ENCODE measurements around the gene PLOD3. TPM values are rescaled to one million over a fixed set of nuclear protein-coding genes. Genes with fewer than 3 reads are reported as not detected.
"Not testable (repeated sequence)": the region's sequence is repeated elsewhere in the genome, so short reads cannot be mapped to it uniquely, and the experiment has no call there.

PLOD3 gene
- total RNA-seq, 2 donors from 2014 or later, result 35.5 to 35.9 TPM

- H3K4me1 ChIP-seq, result no peaks in the 10 kb centered on the region
- H3K4me3 ChIP-seq, result no peak overlapping the region
- no peak for DNase-seq (ENCODE audit: low spot score)
- H3K36me3 ChIP-seq, result peaks cover 62% of the 10 kb centered on the region
- H3K9me3 ChIP-seq, result no peaks in the 10 kb centered on the region
- TF ChIP-seq, protein P1, sequence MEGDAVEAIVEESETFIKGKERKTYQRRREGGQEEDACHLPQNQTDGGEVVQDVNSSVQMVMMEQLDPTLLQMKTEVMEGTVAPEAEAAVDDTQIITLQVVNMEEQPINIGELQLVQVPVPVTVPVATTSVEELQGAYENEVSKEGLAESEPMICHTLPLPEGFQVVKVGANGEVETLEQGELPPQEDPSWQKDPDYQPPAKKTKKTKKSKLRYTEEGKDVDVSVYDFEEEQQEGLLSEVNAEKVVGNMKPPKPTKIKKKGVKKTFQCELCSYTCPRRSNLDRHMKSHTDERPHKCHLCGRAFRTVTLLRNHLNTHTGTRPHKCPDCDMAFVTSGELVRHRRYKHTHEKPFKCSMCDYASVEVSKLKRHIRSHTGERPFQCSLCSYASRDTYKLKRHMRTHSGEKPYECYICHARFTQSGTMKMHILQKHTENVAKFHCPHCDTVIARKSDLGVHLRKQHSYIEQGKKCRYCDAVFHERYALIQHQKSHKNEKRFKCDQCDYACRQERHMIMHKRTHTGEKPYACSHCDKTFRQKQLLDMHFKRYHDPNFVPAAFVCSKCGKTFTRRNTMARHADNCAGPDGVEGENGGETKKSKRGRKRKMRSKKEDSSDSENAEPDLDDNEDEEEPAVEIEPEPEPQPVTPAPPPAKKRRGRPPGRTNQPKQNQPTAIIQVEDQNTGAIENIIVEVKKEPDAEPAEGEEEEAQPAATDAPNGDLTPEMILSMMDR (IDR thresholded peaks at IDR 0.05), result no peak
- H3K27me3 ChIP-seq, result no peaks in the 10 kb centered on the region
- no peak overlapping the region for H3K27ac ChIP-seq
These were observed 7.2 kb downstream of the PLOD3 start for GRCh38 chr7:101210143-101210542.

- Histone ChIP-seq H3K9me3 (no peaks in the 10 kb centered on the region), H3K4me1 (no peaks in the 10 kb centered on the region), H3K36me3 (peaks cover 54% of the 10 kb centered on the region), H3K4me3 (no peak overlapping the region), H3K27ac (no peak overlapping the region), H3K27me3 (no peaks in the 10 kb centered on the region)
- DNase-seq (ENCODE audit: low spot score), result no peak
- TF ChIP-seq, protein P1 (IDR thresholded peaks at IDR 0.05), result no peak
These were observed 8.6 kb downstream of the PLOD3 start for GRCh38 chr7:101208794-101209193.

- no peak overlapping the region for H3K4me3 ChIP-seq
- no peak for DNase-seq (ENCODE audit: low spot score)
- H3K9me3 ChIP-seq, result no peaks in the 10 kb centered on the region
- H3K27ac ChIP-seq, result no peak overlapping the region
- TF ChIP-seq, protein P1 (IDR thresholded peaks at IDR 0.05), result no peak
- H3K4me1 ChIP-seq, result no peaks in the 10 kb centered on the region
- H3K27me3 ChIP-seq, result peaks cover 0 to 2% of the 10 kb centered on the region in 2 donors
- peaks cover 48% of the 10 kb centered on the region for H3K36me3 ChIP-seq
These were observed 9.9 kb downstream of the PLOD3 start for GRCh38 chr7:101207459-101207858.

DNA sequence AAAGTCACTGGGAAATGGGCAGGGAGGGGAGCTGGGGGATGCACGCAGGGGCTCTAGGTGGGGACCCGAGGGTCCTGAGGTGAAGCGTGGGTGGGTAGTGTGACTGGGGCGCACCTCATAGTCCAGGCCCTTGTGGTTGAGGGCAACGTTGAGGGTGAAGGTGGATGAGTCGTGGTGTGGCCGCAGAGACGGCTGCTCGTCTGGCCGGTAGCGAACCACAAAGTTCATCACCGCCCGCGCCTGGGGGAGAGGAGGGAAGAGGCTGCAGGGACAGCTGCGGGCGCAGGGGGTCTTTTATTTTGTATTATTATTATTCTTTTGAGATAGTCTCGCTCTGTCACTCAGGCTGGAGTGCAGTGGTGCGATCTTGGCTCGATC is 10.7 kb downstream of the PLOD3 start:
- peaks cover 40% of the 10 kb centered on the region for H3K36me3 ChIP-seq
- no peak overlapping the region for H3K27ac ChIP-seq
- H3K4me1 ChIP-seq, result peaks cover 0 to 7% of the 10 kb centered on the region in 2 donors
- DNase-seq (ENCODE audit: low spot score), result no peak
- H3K9me3 ChIP-seq, result no peaks in the 10 kb centered on the region
- peaks cover 8 to 10% of the 10 kb centered on the region in 2 donors for H3K27me3 ChIP-seq
- H3K4me3 ChIP-seq, result no peak overlapping the region
- TF ChIP-seq, protein P1 (IDR thresholded peaks at IDR 0.05), result no peak

- Histone ChIP-seq H3K4me3 (no peak overlapping the region), H3K27ac (no peak overlapping the region), H3K9me3 (no peaks in the 10 kb centered on the region), H3K4me1 (peaks cover 0 to 9% of the 10 kb centered on the region in 2 donors), H3K27me3 (peaks cover 12 to 13% of the 10 kb centered on the region in 2 donors), H3K36me3 (peaks cover 34% of the 10 kb centered on the region)
- TF ChIP-seq, protein P1 (IDR thresholded peaks at IDR 0.05), result no peak
- DNase-seq (ENCODE audit: low spot score), result no peak
These were observed 11.3 kb downstream of the PLOD3 start for GRCh38 chr7:101205901-101206664.

DNA sequence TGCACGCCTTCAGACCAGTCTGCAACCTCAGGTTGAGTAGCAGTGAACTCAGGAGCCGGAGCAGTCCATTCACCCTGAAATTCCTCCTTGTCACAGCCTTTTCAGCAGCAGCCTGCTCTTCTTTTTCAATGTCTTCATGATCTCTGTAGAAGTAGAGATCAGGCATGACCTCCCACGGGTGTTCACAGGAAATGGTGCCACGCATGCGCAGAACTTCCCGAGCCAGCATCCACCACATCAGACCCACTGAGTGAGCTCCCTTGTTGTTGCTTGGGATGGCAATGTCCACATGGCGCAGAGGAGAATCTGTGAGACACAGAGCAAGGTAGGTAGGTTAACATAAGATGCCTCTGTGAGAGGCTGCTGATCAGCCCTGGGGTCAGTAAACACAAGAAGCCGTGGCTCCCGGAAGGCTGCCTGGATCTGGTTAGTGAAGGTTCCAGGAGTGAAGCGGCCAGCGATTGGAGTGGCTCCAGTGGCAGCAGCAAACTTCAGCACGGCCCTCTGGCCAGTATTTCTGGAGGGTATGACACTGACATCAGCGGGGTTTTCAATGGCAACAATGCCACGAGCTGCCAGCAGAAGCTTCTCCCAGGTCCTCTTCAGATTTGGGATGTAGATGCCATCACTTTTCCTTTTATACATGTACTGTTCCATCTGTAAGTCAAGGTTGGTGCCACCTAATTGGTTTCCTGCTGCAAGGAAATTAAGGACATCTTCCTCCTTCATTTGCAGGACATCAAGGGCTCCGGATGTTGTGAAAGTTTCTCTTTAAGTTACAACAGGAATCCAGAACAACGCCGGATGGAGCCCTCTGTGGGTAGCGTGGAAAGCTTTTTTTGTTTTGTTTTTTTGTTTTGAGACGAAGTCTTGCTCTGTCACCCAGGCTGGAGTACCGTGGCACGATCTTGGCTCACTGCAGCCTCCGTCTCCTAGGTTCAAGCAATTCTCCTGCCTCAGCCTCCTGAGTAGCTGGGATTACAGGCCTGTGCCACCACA is 13.3 kb downstream of the PLOD3 start:
- not testable (repeated sequence) for DNase-seq (ENCODE audit: low spot score); H3K4me1 ChIP-seq; H3K27ac ChIP-seq; H3K4me3 ChIP-seq; H3K9me3 ChIP-seq
- Histone ChIP-seq H3K27me3 (peaks cover 12 to 15% of the 10 kb centered on the region in 2 donors), H3K36me3 (peaks cover 14% of the 10 kb centered on the region)
